ENCODE measurements around the gene ABCA6.

Gene ABCA6

DNA sequence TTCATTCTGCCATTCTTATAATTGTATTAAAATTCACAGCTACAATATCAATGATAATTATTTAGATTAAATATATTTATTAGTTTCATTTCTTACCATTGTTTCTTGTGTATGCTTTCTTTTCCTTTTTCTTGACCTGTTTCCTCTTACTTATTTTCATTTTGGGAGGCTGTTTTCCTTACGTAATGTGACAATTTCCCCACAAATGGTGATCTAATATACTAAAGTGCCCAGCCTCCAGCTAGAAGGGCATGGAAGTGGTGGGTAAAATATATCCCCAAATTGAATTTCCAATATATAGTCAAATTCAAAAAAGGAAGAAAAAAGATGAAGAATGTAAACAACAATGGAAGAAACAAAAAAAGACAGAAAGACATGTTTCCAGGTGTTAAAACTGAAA, 1.5 kb upstream of the ABCA6 start:
- no peak for DNase-seq (ENCODE audit: low read depth in 2 of 2)

DNA sequence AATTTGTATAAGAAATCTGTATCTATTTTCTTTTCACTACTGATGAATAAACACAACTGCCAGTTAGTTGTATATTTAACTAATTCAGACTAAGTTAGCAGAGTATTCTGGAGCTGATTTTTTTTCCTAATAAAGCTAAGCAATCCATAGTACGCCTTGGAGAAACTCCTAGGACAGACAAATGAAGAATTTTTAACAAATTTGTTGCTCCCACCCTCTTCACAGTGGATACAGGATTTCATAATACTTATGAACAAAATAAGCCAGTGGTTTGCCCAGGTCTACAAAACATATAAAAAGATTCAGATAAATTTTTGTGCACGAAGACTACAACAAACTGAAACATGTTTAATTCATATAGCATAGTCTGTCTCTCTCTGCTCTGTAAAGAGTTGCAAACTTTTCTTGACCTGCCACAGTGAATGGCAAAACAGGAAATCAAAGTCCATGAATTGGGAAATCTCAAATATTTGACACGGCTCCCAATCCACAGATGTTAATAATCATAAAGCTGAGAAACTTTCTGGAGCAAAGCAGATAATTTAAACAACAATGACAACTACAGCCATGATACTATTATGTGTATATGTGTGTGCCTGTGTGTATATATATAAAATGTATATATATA, 594 bp upstream of the ABCA6 start:
- DNase-seq (ENCODE audit: low read depth in 2 of 2), result no peak

DNA sequence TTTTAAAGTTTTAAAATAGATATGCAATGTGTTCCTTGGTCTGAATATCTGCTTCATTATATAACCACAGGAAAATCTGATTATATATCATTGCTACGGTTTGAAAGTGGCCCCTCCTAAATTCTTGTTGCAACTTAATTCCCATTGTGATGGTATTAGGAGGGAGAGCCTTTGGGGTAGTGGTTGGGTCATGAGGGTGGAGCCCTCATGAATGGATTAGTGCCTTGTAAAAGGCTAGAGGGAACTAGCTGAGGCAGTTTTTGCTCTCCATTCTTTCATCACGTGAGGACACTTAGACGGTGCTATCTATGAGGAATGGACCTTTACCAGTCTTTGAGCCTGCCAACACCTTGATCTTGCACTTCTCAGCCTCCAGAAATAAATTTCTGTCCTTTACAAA, 7.6 kb downstream of the ABCA6 start:
- DNase-seq (ENCODE audit: low read depth in 2 of 2), result no peak

DNA sequence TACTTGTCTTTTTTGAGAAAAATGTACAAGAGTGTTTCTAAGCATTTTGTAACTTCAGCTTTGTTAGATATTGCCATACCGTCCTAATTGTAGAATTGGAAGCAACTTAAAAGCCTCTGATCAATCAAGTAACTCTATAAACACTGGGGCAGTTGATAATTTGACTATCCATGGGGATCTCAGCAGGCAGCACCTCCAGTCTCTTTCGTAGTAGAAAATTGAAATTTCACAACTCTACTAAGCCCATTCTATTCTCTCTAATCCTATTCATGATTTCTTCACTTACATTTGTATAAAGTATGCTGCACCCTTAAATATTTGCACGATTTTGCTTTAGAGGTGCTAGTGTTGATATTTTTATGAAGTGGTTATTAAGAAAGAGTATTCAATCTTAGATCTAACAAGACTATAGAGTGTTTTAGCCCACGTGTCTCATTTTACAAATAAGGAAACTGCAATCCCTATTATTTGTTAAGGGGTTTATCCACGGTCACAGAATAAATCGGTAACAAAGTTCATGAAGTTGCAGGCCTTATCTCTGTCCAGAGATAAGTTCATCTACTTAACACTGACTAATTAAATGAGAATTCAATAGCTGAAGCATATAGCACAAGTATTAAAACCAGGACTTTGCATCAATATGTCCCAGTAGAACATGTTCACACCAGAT, 10.9 kb downstream of the ABCA6 start:
- no peak for DNase-seq (ENCODE audit: low read depth in 2 of 2)

DNA sequence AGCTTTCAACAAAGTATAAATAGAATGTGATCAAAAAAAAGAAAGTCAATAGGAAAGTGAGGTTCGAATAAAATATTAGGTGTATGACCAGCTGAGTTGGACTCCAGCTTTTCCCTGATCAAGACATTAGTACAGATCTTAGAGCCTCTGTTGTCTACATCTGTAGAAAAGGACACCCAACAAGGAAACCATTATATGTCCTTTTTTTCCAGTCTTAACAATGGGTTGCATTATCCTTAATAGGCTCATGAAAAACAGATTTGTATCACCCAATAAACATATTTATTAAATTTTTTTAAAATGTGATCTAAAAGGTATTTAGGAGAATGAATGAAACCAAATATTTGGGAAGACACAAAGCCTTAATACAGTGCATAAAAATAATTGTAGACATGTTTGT, 18.1 kb downstream of the ABCA6 start:
- no peak for DNase-seq (ENCODE audit: low read depth in 2 of 2)

DNA sequence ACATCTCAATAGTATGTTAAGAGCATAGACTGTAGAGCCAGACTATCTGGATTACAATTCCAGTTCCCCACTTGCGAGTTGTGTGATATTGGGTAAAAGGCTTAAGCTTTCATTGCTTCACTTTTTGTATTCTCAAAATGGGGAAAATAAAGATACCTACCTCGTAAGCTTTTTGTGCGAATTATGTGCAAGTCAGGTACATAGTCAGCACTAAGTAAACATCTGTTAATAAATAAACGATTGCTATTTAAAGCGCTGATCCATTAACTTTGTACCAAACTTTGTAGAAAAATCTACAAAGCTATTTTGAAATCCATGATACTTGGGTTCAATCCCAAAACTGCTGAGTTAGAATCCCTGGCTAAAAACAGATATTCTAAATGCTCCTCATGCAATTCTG, 19.6 kb downstream of the ABCA6 start:
- DNase-seq (ENCODE audit: low read depth in 2 of 2), result no peak

DNA sequence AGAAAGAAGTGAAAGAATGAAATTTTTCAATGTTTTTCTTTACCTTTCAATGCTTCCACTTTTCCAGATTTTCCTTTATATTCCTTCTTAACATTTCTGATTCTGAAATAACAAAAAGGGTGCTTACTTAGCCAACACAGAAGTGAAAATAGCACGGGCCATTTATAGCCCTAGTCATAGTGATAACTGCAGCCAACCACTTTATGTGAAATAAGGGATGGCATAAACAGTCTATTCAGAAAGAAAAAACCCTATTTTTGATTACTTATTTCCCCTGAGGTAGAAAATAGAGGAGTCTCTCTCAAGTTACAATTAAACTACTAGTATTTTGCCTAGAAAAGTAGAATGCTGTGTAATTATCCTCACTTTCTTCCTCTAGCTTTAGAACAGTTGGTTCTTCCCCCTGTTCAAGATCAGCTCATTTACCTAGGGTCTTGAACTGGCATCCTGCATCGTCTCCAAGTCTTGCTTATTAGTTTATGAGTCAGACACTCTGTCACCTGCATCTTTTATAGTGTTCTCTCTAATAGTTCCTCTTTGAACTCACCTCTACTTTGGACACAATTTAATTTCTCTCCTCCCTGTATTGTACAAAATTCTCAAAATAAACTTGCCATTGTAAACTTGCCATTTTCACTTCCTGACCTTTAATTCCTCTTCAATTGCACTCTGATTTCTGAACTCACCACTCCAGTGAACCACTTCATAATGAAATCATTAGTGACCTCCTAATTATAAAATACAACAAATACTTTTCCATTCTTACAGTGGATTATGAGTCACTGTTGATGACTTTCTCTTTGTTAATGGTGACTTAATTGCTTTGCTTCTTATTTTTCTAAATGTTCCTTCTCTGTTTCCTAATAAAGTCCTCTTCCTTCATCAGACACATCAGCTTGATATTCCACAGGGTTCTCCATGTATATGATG, 23.6 kb downstream of the ABCA6 start:
- no peak for DNase-seq (ENCODE audit: low read depth in 2 of 2)

DNA sequence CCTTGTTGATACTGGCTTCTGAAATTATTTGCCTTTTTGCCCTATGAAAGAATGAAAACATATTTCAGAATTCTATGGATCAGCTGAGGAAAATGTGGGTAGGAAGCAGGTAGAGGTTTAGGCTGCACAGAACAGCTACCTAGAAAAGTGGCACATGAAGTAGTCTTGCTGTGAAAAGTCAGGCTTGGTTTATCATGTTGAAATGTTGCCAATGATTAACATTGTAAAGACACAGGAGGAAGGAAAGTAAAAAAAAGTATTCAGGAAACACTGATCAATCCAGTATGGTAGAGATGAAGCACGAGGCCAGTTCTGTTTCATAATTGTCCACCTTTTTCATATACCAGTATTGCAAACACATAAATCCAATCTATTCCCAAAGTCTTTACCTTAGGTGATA, 29.9 kb downstream of the ABCA6 start:
- DNase-seq (ENCODE audit: low read depth in 2 of 2), result no peak

DNA sequence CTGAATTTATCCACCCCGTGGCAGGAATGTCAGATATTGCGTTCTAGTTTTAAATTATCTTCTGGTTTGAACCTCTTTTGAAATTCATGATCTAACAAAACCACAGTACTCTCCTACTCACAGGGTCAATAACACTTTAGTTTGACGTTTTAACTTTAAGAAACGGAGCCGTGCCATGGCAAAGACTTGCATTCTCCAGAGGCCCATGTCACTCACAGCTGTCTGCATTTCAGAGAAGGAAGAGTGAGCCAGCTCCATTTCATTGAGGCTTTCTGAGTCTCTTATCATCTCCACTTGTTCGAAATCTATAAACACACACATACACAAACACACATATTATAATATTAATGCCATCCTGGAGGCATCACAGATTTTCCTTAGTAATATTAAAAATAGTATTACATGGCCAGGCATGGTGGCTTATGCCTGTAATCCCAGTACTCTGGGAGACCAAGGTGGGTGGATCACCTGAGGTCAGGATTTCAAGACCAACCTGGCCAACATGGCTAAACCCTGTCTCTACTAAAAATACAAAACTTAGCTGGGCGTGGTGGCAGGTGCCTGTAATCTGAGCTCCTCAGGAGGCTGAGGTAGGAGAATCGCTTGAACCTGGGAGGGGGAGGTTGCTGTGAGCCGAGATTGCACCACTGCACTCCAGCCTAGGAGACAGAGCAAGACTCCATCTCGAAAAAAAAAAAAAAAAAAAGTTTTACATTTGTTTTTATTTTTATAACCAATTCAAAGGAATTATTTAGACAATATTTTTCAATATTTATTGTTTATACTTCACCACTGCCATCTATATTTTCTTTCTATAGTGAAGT, 35.6 kb downstream of the ABCA6 start:
- no peak for DNase-seq (ENCODE audit: low read depth in 2 of 2)

DNA sequence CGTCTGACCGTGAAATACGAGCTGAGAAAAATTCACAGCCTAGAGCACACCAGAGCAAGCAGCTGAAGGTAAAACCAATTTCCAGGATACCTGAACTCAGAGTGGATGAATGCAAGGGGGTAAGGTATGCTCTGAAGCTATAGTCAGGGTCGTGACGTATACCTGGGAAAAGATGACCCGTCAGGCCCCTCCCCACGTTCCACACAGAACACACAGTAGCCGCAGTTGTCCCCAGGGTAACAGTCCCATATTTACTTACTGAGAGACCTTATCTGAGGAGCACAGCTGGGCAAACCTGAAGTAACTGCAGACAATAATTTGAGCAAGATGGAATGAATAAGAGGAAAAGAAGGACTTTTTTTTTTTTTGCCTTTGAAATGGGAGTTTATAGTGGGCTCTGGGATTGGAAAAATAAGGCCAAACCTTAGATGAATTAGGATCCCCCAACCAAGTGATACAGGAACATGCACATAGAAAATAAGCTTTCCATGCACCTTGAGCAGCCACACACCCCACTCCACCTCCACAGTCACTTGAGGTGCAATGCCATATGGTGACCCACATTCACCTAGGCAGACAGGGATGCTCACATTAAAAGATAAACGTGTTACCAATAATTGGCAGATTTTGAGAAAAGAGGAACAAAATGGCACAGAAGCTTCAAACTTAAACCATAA, 38.0 kb downstream of the ABCA6 start:
- no peak for DNase-seq (ENCODE audit: low read depth in 2 of 2)

DNA sequence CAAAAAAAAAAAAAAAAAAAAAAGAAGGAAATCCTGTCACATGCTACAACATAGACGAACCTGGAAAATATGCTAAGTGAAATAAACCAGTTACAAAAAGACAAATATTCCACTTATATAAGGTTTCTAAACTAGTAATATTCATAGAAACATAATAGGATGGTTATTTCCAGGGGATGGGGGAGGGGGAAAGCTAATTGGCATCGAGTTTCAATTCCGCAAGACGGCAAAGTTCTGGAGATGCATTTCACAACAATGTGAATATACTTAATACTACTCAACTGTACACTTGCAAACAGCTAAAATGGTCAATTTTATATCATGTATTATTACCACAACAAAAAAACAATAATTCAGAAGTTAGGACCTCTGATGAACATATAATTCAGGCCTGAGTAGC, 43.1 kb downstream of the ABCA6 start:
- DNase-seq (ENCODE audit: low read depth in 2 of 2), result no peak

DNA sequence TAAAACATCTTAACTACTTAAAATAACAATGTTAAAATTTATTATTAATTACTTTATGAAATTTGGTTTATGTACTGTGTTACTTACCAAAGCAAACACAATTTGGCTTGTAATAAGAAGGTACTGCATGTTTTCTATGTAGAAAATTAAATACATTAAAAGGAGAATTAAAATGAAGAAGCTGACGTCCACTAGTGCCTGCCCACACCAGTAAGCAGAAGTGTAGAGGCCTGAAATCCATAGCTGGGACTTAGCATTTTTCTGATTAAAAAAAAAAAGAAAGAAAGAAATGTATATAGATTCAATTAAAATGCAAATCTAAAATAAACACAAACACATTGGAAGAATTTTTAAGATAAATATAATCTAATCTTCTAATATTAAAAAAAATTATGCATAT, 45.2 kb downstream of the ABCA6 start:
- DNase-seq (ENCODE audit: low read depth in 2 of 2), result no peak

DNA sequence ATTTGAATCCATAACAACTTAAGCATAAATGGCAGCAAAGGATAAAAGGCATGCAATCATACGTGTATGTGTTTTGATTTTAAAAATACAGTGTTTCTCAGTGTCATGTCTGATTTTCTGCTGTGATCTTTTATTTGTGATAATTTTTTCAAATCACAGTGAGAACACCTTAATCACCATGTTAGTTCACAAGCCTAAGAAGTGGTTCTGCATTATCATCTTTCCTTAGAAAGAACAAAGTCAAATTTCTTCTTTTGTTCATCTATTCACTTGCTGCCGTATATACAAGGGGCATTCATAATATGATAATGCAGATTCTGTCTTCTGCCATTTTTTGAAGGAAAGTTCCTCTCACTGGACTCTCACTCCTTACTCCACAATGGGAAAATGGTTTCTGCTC, 47.7 kb downstream of the ABCA6 start:
- no peak for DNase-seq (ENCODE audit: low read depth in 2 of 2)

DNA sequence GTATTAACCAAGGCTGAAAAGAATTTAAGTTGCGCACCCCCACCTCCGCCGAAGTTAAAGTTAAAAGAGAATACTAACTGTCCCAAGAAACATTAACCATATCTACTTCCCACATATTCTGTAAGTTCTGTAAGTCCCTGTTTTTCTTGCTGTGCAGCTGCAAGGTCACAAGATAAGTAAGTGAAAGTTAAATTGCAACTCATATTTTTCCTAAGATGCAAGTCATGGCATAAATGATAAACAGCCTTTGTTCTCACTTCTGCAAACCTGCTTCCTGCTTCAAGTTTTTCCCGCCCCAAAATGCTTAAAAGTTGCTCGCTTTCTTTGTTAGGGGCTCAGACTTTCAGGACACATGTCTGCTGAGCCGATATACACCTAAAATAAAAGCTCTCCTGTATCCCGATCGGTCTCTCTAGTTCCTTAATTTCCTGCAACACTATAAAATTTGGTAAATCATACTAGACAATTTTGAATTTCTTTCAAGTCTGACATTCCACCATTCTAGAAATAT, 48.4 kb downstream of the ABCA6 start:
- no peak for DNase-seq (ENCODE audit: low read depth in 2 of 2)

DNA sequence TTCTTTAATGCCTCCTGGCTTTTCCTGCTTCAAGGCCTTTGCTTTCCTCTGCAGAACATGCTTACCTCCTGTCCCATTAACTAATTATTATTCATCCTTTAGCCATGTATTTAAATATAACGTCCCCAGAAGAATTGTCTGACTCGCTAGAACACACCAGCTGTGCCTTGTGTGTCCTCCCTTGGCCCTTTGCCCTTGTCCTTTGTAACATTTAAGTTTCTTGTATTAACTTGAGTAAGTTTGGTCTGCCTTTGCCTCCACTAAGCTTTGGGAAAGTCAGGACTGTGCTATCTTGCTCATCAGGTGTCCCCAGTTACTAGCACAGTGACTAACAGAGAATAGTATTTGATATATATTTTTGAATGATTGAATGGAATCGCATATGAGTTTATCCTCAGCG, 51.3 kb downstream of the ABCA6 start:
- no peak for DNase-seq (ENCODE audit: low read depth in 2 of 2)

DNA sequence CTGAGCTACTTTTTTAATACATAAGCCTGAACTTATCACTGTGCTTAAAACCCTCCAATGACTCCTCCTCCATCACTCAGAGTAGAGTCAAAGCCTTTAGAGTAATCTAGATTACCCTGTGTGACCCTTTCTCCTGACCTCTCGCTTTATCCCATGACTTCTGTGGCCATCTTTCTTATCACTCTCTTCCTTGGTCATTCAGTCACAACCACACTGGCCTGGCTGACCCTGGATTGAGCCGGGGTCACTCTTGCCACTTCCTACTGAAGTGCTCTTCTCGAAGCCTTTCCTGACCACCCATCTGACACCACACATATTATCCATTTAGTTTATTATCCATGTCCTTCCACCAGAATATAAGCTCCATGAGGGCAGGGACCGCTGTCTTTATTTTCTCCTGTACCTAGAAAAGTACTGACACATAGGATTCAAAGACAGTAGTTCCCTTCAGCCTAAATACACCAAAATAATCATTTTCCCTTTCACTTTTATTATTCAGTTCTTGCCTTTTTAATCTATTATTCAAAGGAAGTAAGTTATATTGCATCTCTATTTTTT, 53.0 kb downstream of the ABCA6 start:
- no peak for DNase-seq (ENCODE audit: low read depth in 2 of 2)

DNA sequence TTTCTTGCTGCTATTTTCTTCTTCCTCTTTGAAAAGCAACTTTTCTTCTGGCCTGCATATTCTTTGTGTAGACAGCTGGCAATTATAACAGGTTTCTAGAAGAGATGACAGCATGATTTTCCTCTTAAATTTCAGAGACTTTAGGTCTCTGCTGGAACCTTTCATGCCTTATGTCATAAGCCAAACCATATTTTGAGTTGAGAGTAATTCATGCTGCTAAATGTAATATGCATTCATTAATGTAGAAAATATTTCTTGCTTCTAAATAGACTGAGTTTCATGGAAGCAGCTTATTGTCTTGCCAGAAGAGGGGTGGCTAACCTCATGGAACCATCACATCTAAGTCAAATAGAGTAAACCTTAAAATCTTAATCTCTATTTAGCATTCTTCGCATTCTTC, 55.1 kb downstream of the ABCA6 start:
- DNase-seq (ENCODE audit: low read depth in 2 of 2), result no peak

DNA sequence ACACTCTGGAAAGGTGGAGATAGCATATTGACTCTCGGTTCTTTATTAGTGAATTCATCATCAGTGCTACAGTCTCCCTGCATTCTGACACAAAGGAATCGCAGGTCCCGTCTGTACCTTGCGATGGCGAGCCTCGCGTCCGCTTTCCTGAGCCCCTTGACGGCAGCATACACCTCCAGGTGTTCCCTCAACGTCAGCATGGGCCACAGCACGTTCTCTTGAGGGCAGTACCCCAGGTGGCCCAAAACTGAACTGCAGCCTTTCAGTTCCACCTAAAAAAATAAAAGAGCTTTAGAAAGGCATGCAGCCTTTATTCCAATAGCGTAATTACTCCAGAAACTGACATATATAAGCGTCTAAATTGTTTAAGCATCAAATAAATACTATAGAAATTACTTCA, 56.8 kb downstream of the ABCA6 start:
- DNase-seq (ENCODE audit: low read depth in 2 of 2), result no peak

DNA sequence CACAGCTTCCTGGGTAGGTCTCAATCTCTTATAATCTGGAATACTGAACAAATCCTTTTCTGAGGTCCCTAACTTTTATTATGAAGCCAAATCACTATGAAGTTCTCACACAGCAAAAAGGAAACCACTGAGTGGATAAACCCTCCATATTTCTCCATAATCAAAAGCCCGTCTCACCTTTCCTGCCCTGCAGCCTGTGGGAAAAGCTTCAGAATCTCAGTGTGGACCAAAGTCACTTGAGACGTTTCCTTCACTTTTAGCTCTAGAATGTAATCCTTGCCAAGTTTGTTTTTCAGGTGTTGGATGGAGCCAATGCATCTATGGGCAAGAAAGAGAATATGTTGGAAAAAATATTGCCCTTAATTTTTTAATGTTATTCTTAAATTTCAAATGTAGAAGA, 59.0 kb downstream of the ABCA6 start:
- DNase-seq (ENCODE audit: low read depth in 2 of 2), result no peak

DNA sequence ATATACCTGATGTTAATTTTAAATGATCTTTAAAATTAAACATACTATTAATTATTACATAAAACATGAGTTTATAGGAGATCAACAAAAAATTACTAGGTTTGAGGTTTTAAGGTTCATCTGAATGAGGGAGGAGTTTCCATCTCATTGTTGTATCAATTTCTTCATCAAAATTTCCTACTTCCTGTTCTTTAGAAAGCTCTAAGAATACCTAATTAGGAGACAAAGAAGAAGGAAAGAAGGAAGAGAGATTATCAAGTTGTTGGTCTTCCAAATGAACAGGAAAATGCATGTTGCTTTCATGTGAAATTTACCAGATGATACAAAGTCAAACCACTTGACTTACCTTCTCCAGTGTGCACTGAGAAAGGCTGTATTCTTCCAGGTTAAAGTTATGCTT, 62.8 kb downstream of the ABCA6 start:
- DNase-seq (ENCODE audit: low read depth in 2 of 2), result no peak

DNA sequence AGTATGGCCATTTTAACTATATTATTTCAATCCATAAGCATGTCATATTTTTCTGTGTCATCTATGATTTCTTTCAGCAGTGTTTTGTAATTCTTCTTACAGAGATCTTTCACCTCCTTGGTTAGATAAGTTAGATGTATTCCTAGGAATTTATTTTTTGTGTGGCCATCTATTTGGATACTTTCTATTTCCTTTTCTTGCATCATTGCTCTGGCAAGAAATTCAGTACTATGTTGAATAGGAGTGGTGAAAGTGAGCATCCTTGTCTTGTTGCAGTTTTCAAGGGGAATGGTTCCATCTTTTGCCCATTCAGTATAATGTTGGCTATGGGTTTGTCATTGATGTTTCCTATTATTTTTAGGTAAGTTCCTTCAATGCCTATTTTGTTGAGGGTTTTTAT, 65.9 kb downstream of the ABCA6 start:
- DNase-seq (ENCODE audit: low read depth in 2 of 2), result no peak

Data from stimulated activated CD8-positive, alpha-beta memory T cell treated with anti-CD3 and anti-CD28 coated beads, Interleukin-2, amount 100 ng/mL, for 48 hours (primary cell).